ENCODE measurements around the gene CACNA2D3. TPM values are rescaled to one million over a fixed set of nuclear protein-coding genes. Genes with fewer than 3 reads are reported as not detected.

Gene CACNA2D3
- total and polyA plus RNA-seq, 2 experiments from 2014 or later = 1.1 to 2.5 TPM

DNA sequence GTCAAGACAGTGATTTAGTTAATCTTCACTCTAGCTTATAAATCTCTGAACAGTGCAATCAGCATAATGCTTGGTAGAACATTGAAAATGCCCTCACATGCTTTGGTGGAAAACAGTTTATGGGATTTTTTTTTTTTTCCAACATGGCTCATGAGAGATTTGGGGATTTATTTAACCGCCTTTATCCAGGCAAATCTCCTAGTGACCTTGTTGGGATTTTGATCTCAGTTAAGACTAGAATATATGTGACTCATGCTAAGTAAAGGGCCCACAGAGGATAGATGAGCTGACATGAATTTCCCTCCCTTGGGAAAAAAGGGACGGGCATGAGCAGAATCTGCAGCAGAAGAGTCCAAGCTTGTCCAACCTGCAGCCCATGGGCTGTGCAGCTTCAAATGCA lies 786.8 kb downstream of the CACNA2D3 start:
- H3K9me2 ChIP-seq (replicated peaks; ENCODE audit: insufficient read depth) = no peaks in the 10 kb centered on the region
- WGBS (ENCODE audit: low lambda C conversion rate, missing lambda C conversion rate) = 57% methylated on average over 2 of the region's 2 CpGs
- H4K20me1 ChIP-seq (ENCODE audit: insufficient read depth, poor library complexity, severe bottlenecking) = no peaks in the 10 kb centered on the region
- no peaks in the 10 kb centered on the region for H3K9me3 ChIP-seq (ENCODE audit: low read depth)
- DNase-seq (ENCODE audit: low spot score) = no peak
- no peaks in the 10 kb centered on the region for H3K36me3 ChIP-seq (replicated peaks; ENCODE audit: insufficient read depth, low read depth)
- H3K4me1 ChIP-seq (ENCODE audit: insufficient read depth) = no peaks in the 10 kb centered on the region
- no peak for TF ChIP-seq EZH2phosphoT487 (IDR thresholded peaks at IDR 0.05; ENCODE audit: low read depth, severe bottlenecking, unreplicated experiment)
- TF ChIP-seq, protein P1, sequence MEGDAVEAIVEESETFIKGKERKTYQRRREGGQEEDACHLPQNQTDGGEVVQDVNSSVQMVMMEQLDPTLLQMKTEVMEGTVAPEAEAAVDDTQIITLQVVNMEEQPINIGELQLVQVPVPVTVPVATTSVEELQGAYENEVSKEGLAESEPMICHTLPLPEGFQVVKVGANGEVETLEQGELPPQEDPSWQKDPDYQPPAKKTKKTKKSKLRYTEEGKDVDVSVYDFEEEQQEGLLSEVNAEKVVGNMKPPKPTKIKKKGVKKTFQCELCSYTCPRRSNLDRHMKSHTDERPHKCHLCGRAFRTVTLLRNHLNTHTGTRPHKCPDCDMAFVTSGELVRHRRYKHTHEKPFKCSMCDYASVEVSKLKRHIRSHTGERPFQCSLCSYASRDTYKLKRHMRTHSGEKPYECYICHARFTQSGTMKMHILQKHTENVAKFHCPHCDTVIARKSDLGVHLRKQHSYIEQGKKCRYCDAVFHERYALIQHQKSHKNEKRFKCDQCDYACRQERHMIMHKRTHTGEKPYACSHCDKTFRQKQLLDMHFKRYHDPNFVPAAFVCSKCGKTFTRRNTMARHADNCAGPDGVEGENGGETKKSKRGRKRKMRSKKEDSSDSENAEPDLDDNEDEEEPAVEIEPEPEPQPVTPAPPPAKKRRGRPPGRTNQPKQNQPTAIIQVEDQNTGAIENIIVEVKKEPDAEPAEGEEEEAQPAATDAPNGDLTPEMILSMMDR (IDR thresholded peaks at IDR 0.05; ENCODE audit: poor library complexity) = no peak
- TF ChIP-seq EZH2 (IDR thresholded peaks at IDR 0.05; ENCODE audit: borderline replicate concordance) = no peak
- H2AFZ ChIP-seq = no peak overlapping the region
- H3K79me2 ChIP-seq = no peaks in the 10 kb centered on the region
- no peaks in the 10 kb centered on the region for H3K27me3 ChIP-seq
- no peak overlapping the region for H3K27ac ChIP-seq
- H3K4me2 ChIP-seq = no peak overlapping the region
- H3K4me3 ChIP-seq = no peak overlapping the region

GRCh38 chr3:54914180-54914579 lies 791.8 kb downstream of the CACNA2D3 start:
- no peaks in the 10 kb centered on the region for H3K79me2 ChIP-seq
- no peaks in the 10 kb centered on the region for H3K36me3 ChIP-seq (replicated peaks; ENCODE audit: insufficient read depth, low read depth)
- H3K4me3 ChIP-seq = no peak overlapping the region
- 54% methylated on average over 2 of the region's 2 CpGs for WGBS (ENCODE audit: low lambda C conversion rate, missing lambda C conversion rate)
- no peaks in the 10 kb centered on the region for H3K9me2 ChIP-seq (replicated peaks; ENCODE audit: insufficient read depth)
- H3K9me3 ChIP-seq (ENCODE audit: low read depth) = no peaks in the 10 kb centered on the region
- no peaks in the 10 kb centered on the region for H4K20me1 ChIP-seq (ENCODE audit: insufficient read depth, poor library complexity, severe bottlenecking)
- H3K4me2 ChIP-seq = no peak overlapping the region
- no peak overlapping the region for H3K27ac ChIP-seq
- TF ChIP-seq, protein P1 (IDR thresholded peaks at IDR 0.05; ENCODE audit: poor library complexity) = no peak
- TF ChIP-seq EZH2 (IDR thresholded peaks at IDR 0.05; ENCODE audit: borderline replicate concordance) = no peak
- TF ChIP-seq EZH2phosphoT487 (IDR thresholded peaks at IDR 0.05; ENCODE audit: low read depth, severe bottlenecking, unreplicated experiment) = no peak
- no peaks in the 10 kb centered on the region for H3K4me1 ChIP-seq (ENCODE audit: insufficient read depth)
- no peaks in the 10 kb centered on the region for H3K27me3 ChIP-seq
- no peak overlapping the region for H2AFZ ChIP-seq
- DNase-seq (ENCODE audit: low spot score) = no peak

DNA sequence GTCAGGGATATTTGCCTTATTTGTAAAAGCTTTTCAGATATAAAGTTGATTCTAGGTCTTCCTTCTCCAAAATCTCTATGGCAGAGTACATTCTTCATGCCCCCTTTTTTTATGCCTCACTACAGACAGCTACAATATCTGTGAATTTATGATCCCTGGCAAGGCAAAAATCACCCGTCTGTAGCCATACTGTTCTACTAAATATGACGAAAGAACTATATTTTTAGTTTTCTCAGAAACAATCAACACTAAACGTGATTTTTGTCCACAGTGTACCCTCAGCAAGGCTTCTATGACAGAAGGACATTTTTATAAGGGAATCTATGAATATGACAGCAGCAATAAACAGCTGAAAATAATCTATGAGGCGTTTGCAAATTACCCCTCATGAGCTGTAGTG lies 792.8 kb downstream of the CACNA2D3 start:
- 45% methylated on average over 4 of the region's 4 CpGs for WGBS (ENCODE audit: low lambda C conversion rate, missing lambda C conversion rate)
- no peaks in the 10 kb centered on the region for H3K4me1 ChIP-seq (ENCODE audit: insufficient read depth)
- H3K27me3 ChIP-seq = no peaks in the 10 kb centered on the region
- H2AFZ ChIP-seq = no peak overlapping the region
- no peak for DNase-seq (ENCODE audit: low spot score)
- no peaks in the 10 kb centered on the region for H3K9me3 ChIP-seq (ENCODE audit: low read depth)
- H3K4me2 ChIP-seq = no peak overlapping the region
- H4K20me1 ChIP-seq (ENCODE audit: insufficient read depth, poor library complexity, severe bottlenecking) = no peaks in the 10 kb centered on the region
- H3K9me2 ChIP-seq (replicated peaks; ENCODE audit: insufficient read depth) = no peaks in the 10 kb centered on the region
- H3K27ac ChIP-seq = no peak overlapping the region
- no peaks in the 10 kb centered on the region for H3K36me3 ChIP-seq (replicated peaks; ENCODE audit: insufficient read depth, low read depth)
- H3K79me2 ChIP-seq = no peaks in the 10 kb centered on the region
- TF ChIP-seq EZH2 (IDR thresholded peaks at IDR 0.05; ENCODE audit: borderline replicate concordance) (no peak), EZH2phosphoT487 (IDR thresholded peaks at IDR 0.05; ENCODE audit: low read depth, severe bottlenecking, unreplicated experiment) (no peak)
- TF ChIP-seq, protein P1 (IDR thresholded peaks at IDR 0.05; ENCODE audit: poor library complexity) = no peak
- no peak overlapping the region for H3K4me3 ChIP-seq

DNA sequence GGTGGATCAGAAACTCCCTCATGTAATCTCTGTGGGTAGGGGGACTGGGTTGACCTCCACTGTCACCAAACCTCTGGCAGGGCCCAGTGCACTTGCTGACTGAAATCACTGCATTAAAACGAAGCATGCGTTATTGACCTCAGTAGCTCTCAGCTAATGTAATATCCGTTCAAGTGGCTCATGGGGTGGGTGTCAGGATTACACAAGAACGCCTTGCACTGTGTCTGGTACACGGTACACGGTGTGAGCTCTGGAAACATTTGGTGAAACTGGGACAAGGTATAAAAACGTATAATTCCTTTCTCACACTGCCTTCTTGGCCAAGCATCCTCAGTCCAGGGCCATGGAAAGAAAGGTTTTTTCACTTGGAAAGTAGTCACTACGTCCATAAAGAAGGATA lies 793.6 kb downstream of the CACNA2D3 start:
- Histone ChIP-seq H3K4me1 (ENCODE audit: insufficient read depth) (no peaks in the 10 kb centered on the region), H3K27me3 (no peaks in the 10 kb centered on the region), H3K9me2 (replicated peaks; ENCODE audit: insufficient read depth) (no peaks in the 10 kb centered on the region), H3K9me3 (ENCODE audit: low read depth) (no peaks in the 10 kb centered on the region), H3K27ac (no peak overlapping the region), H3K36me3 (replicated peaks; ENCODE audit: insufficient read depth, low read depth) (no peaks in the 10 kb centered on the region), H3K4me3 (no peak overlapping the region), H3K79me2 (no peaks in the 10 kb centered on the region), H2AFZ (no peak overlapping the region), H3K4me2 (no peak overlapping the region), H4K20me1 (ENCODE audit: insufficient read depth, poor library complexity, severe bottlenecking) (no peaks in the 10 kb centered on the region)
- no peak for DNase-seq (ENCODE audit: low spot score)
- WGBS (ENCODE audit: low lambda C conversion rate, missing lambda C conversion rate) = 79% methylated on average over 8 of the region's 8 CpGs
- TF ChIP-seq EZH2 (IDR thresholded peaks at IDR 0.05; ENCODE audit: borderline replicate concordance) (no peak), EZH2phosphoT487 (IDR thresholded peaks at IDR 0.05; ENCODE audit: low read depth, severe bottlenecking, unreplicated experiment) (no peak)
- TF ChIP-seq, protein P1 (IDR thresholded peaks at IDR 0.05; ENCODE audit: poor library complexity) = no peak

Measured in hepatocyte (in vitro differentiated cells).